ENCODE measurements around the gene WDFY4.

WDFY4 gene

DNA sequence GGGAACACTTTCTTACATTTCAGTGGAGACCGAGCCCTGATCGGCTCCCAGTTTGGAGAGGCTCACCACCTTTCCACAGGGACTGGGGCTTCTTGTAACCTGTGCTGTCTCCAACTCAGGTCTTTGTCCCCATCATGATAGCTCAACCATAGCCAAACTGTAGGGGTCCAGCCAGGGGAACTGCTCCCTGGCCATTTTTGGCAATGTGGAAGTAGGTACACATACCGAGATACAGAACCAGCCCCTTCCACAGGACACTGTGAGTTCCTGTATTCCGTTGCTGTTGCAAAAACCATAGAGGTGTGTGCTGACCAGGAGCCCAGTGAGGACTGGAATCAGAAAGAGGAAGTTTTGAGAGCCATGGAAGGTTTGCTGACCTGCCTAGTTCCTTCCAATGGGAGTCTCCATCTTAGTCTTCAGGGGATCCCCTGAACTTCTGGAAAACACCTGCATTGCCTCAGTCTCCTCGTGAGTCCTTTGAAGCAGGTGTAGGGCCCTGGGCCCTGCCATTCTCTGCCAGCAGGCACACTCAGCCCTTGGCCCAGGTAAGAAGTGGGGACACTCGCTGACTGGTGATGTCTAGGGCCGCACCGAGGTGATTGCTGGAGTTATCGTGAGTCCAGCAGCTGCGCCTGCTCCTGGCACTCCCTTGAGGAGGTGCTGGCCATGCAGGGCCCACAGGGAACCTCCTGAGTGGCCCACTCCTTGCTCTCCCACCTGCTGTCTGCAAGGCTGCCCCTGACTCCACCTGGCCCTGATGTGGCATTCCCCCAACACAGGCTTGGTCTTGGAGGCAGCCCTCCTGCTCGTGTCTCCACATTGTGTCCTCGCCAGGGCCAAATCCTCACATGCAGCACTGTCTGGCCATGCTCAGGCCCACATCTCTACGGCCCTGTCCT, 11.2 kb downstream of the WDFY4 start (continued):
- TF ChIP-seq, protein P1, sequence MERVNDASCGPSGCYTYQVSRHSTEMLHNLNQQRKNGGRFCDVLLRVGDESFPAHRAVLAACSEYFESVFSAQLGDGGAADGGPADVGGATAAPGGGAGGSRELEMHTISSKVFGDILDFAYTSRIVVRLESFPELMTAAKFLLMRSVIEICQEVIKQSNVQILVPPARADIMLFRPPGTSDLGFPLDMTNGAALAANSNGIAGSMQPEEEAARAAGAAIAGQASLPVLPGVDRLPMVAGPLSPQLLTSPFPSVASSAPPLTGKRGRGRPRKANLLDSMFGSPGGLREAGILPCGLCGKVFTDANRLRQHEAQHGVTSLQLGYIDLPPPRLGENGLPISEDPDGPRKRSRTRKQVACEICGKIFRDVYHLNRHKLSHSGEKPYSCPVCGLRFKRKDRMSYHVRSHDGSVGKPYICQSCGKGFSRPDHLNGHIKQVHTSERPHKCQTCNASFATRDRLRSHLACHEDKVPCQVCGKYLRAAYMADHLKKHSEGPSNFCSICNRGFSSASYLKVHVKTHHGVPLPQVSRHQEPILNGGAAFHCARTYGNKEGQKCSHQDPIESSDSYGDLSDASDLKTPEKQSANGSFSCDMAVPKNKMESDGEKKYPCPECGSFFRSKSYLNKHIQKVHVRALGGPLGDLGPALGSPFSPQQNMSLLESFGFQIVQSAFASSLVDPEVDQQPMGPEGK (CRISPR knock-in tag; IDR thresholded peaks at IDR 0.05; ENCODE audit: borderline replicate concordance) = no peak
- TF ChIP-seq ISL1 (CRISPR knock-in tag; IDR thresholded peaks at IDR 0.05) = no peak

DNA sequence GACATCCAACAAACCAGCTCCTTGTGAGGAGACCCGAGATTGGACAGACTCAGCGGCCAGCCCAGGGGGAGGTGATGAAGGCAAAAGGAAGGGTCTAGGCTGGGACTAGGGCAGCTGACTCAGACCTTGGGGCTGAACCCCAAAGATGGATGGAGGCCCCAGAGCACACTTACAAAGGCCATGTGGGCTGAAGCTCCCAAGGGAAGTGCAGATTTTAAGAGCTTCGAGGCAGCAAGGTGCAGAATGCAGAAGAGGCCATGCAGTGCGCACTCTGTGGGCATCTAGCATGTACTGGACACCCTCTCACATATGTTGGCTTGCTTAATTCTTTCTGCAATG, 11.8 kb downstream of the WDFY4 start:
- no peak for ATAC-seq
- TF ChIP-seq, protein P2, sequence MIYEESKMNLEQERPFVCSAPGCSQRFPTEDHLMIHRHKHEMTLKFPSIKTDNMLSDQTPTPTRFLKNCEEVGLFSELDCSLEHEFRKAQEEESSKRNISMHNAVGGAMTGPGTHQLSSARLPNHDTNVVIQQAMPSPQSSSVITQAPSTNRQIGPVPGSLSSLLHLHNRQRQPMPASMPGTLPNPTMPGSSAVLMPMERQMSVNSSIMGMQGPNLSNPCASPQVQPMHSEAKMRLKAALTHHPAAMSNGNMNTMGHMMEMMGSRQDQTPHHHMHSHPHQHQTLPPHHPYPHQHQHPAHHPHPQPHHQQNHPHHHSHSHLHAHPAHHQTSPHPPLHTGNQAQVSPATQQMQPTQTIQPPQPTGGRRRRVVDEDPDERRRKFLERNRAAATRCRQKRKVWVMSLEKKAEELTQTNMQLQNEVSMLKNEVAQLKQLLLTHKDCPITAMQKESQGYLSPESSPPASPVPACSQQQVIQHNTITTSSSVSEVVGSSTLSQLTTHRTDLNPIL (CRISPR knock-in tag; IDR thresholded peaks at IDR 0.05; ENCODE audit: low read depth) = no peak
- TF ChIP-seq ZNF565 (CRISPR knock-in tag; conservative IDR thresholded peaks at IDR 0.05; ENCODE audit: low read depth) = no peak

DNA sequence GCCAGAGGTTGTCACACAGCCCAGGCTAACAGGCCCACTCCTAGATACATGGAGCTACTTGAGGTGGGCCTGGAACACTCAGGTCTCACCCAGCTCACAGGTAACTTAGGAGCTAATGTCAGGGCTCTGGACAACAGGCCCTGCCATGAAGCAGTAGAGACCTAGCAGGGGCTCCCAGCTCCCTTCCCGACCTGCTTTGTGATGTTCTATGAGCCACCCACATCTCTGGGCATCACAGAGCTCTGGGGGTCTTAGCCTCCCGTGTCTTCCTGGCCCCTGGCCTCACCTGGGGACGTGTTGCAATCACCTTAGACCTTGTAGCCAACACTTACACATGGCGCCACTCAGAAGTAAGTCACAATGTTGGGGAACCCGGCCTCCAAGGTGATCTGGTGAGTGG, 12.4 kb downstream of the WDFY4 start:
- no peak for ATAC-seq
- TF ChIP-seq ESRRG (CRISPR knock-in tag; IDR thresholded peaks at IDR 0.05) (no peak), BACH2 (CRISPR knock-in tag; IDR thresholded peaks at IDR 0.05; ENCODE audit: borderline replicate concordance) (no peak), CSDC2 (CRISPR knock-in tag; IDR thresholded peaks at IDR 0.05) (no peak), SNAI2 (CRISPR knock-in tag; IDR thresholded peaks at IDR 0.05) (no peak), ZNF565 (CRISPR knock-in tag; conservative IDR thresholded peaks at IDR 0.05; ENCODE audit: low read depth) (no peak), ZFP3 (CRISPR knock-in tag; IDR thresholded peaks at IDR 0.05) (no peak), RARB (CRISPR knock-in tag; IDR thresholded peaks at IDR 0.05) (no peak), ISL1 (CRISPR knock-in tag; IDR thresholded peaks at IDR 0.05) (no peak), TOX (CRISPR knock-in tag; IDR thresholded peaks at IDR 0.05; ENCODE audit: borderline replicate concordance) (no peak), TCF4 (CRISPR knock-in tag; IDR thresholded peaks at IDR 0.05; ENCODE audit: borderline replicate concordance) (no peak), ZNF70 (CRISPR knock-in tag; IDR thresholded peaks at IDR 0.05) (no peak)
- TF ChIP-seq, protein P1 (CRISPR knock-in tag; IDR thresholded peaks at IDR 0.05; ENCODE audit: borderline replicate concordance) = no peak
- TF ChIP-seq, protein P3, sequence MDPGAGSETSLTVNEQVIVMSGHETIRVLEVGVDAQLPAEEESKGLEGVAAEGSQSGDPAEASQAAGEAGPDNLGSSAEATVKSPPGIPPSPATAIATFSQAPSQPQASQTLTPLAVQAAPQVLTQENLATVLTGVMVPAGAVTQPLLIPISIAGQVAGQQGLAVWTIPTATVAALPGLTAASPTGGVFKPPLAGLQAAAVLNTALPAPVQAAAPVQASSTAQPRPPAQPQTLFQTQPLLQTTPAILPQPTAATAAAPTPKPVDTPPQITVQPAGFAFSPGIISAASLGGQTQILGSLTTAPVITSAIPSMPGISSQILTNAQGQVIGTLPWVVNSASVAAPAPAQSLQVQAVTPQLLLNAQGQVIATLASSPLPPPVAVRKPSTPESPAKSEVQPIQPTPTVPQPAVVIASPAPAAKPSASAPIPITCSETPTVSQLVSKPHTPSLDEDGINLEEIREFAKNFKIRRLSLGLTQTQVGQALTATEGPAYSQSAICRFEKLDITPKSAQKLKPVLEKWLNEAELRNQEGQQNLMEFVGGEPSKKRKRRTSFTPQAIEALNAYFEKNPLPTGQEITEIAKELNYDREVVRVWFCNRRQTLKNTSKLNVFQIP (CRISPR knock-in tag; IDR thresholded peaks at IDR 0.05; ENCODE audit: borderline replicate concordance, low read depth) = no peak

DNA sequence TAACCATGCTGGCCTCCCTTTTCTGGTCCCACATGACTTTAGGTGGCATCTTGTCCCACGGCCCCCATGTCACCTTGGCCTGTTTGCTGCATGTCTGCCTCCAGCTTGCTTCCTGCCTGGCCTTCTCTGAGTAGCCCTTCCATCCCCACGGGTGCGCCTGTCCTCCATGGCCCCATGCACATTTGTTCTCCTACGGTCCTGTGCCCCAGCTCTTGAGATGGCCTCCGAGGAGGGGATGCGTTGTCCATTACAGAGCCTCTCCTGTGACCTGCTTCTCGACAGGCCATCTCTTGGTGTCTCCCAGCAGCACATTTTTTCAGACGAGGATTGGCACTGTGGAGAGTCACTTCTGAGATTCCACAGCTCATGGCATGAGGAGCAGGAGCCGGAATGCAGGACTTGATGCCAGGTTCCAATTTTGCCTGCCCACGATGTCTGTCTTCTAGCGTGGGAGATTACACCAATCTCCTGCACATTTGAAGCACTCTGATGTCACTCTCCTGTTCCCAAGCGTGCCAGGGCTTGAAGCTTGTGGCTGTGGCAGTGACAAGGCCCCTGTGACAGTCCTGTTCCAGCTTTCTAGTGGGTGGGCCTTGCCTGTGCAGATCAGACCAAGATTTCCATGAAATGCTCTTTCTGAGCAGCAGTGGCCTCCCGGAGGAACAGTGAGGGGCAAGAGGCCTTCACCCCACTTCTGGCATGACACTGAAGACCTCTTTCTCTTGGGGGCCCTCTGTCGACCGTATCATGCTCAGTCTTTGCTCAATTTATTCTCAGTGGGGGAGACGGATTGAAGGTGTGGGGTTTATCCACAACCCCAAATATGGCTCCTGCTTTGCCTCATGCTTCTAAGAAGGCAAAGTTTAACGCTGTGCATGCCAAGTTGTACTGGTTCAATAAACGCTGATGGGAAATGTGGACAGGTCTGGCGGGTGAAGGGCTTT, 13.4 kb downstream of the WDFY4 start:
- no peak for ATAC-seq
- no peak for TF ChIP-seq PPARA (CRISPR knock-in tag; IDR thresholded peaks at IDR 0.05; ENCODE audit: borderline replicate concordance)
- TF ChIP-seq, protein P1 (CRISPR knock-in tag; IDR thresholded peaks at IDR 0.05; ENCODE audit: borderline replicate concordance) = no peak
- no peak for TF ChIP-seq ESRRG (CRISPR knock-in tag; IDR thresholded peaks at IDR 0.05)
- TF ChIP-seq ZC3H10 (CRISPR knock-in tag; IDR thresholded peaks at IDR 0.05) = no peak
- TF ChIP-seq, protein P4, sequence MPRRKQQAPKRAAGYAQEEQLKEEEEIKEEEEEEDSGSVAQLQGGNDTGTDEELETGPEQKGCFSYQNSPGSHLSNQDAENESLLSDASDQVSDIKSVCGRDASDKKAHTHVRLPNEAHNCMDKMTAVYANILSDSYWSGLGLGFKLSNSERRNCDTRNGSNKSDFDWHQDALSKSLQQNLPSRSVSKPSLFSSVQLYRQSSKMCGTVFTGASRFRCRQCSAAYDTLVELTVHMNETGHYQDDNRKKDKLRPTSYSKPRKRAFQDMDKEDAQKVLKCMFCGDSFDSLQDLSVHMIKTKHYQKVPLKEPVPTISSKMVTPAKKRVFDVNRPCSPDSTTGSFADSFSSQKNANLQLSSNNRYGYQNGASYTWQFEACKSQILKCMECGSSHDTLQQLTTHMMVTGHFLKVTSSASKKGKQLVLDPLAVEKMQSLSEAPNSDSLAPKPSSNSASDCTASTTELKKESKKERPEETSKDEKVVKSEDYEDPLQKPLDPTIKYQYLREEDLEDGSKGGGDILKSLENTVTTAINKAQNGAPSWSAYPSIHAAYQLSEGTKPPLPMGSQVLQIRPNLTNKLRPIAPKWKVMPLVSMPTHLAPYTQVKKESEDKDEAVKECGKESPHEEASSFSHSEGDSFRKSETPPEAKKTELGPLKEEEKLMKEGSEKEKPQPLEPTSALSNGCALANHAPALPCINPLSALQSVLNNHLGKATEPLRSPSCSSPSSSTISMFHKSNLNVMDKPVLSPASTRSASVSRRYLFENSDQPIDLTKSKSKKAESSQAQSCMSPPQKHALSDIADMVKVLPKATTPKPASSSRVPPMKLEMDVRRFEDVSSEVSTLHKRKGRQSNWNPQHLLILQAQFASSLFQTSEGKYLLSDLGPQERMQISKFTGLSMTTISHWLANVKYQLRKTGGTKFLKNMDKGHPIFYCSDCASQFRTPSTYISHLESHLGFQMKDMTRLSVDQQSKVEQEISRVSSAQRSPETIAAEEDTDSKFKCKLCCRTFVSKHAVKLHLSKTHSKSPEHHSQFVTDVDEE (CRISPR knock-in tag; IDR thresholded peaks at IDR 0.05) = no peak
- no peak for TF ChIP-seq ZNF8 (CRISPR knock-in tag; IDR thresholded peaks at IDR 0.05)
- no peak for TF ChIP-seq SNAI2 (CRISPR knock-in tag; IDR thresholded peaks at IDR 0.05)
- TF ChIP-seq OSR1 (CRISPR knock-in tag; IDR thresholded peaks at IDR 0.05) = no peak
- TF ChIP-seq, protein P3 (CRISPR knock-in tag; IDR thresholded peaks at IDR 0.05; ENCODE audit: borderline replicate concordance, low read depth) = no peak
